ENCODE results near the gene PCID2. TPM values are rescaled to one million over a fixed set of nuclear protein-coding genes. Genes with fewer than 3 reads are reported as not detected.

The PCID2 gene
- total RNA-seq, 6 donors from 2014 or later: 30.7 to 62.5 (median 37.1) TPM

DNA sequence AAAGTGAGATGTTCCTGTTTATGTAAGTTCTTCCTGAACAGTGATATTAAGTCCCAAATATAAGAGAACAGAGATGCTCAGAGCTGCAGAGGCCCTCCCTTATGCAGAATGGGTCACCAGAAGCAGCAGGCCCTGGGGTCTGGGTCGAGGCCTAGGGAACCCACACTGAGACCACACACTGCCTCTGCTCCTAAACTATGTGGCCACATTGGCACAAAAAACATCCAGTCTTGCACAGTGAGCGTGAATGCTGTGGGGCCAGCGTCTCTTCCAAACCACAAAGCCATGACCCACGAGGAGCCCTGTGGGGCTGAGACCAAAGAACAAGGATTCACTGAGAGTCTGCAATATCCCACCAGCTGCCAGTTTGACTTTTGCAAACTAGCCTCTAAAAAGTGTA is 26.4 kb downstream of the PCID2 start:
- Histone ChIP-seq H3K27ac (no peak overlapping the region), H3K36me3 (peaks cover 19 to 74% (median 61%) of the 10 kb centered on the region in 4 donors), H3K9me3 (no peaks in the 10 kb centered on the region), H3K4me1 (peaks cover 0 to 9% (median 0%) of the 10 kb centered on the region in 4 donors), H3K4me3 (no peak overlapping the region), H3K27me3 (no peaks in the 10 kb centered on the region)
- ATAC-seq (ENCODE audit: low FRiP score in 2 of 2): no peak
- WGBS, 2 donors: 84 to 97% methylated on average over 4 of the region's 4 CpGs
- no peak for DNase-seq
- TF ChIP-seq POLR2AphosphoS5 (IDR thresholded peaks at IDR 0.05) (no peak), EP300 (IDR thresholded peaks at IDR 0.05) (no peak), POLR2A (IDR thresholded peaks at IDR 0.05) (no peak)
- TF ChIP-seq, protein P1, sequence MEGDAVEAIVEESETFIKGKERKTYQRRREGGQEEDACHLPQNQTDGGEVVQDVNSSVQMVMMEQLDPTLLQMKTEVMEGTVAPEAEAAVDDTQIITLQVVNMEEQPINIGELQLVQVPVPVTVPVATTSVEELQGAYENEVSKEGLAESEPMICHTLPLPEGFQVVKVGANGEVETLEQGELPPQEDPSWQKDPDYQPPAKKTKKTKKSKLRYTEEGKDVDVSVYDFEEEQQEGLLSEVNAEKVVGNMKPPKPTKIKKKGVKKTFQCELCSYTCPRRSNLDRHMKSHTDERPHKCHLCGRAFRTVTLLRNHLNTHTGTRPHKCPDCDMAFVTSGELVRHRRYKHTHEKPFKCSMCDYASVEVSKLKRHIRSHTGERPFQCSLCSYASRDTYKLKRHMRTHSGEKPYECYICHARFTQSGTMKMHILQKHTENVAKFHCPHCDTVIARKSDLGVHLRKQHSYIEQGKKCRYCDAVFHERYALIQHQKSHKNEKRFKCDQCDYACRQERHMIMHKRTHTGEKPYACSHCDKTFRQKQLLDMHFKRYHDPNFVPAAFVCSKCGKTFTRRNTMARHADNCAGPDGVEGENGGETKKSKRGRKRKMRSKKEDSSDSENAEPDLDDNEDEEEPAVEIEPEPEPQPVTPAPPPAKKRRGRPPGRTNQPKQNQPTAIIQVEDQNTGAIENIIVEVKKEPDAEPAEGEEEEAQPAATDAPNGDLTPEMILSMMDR (IDR thresholded peaks at IDR 0.05): no peak

DNA sequence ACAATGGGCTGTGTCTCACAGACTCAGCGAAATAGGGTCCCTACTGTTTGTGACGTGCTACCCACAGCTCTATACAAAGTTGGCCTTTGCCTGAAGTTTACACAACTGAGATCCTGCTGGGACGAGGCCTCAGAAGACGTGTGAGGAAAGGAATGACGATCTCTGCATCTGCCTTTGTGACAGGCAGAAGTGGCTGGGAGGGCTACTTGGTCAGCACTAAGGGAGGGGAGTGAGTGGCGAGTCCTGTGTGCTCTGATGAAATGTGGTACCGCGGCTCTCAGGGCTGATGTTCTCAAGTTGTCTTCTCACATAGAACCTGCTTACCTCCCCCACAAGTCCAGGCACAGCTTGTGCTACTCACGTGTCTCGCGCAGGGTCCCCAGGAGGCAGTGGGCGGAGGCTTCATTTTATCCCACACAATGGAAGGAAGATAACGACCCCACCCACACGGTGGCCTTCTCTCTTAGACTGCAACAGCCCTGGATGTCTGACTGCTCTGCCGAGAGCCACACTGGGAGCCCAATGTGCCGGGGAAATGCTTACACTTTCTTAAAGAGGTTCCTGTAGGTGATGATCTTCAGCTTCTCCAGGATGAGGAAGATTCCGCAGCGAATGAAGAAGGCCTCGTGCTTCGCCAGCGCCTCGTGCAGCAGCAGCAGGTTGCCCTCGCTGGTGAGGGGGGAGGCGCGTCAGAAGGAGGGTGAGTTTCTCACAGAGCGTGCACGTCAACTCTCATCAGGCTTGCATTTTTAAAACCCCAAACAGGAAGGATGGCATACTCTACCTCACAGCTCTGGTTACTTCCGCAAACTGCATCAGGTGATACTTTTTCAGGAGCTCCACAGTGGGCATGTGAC is 28.9 kb downstream of the PCID2 start:
- Histone ChIP-seq H3K36me3 (peaks cover 26 to 88% (median 75%) of the 10 kb centered on the region in 4 donors), H3K27ac (peak overlapping the region in 3 of 4 donors; percentile 2 to 45 (median 43)), H3K4me3 (no peak overlapping the region), H3K4me1 (peaks cover 0 to 9% (median 0%) of the 10 kb centered on the region in 4 donors), H3K27me3 (no peaks in the 10 kb centered on the region), H3K9me3 (no peaks in the 10 kb centered on the region)
- WGBS, 2 donors: 79 to 83% methylated on average over 20 to 28 of the region's 28 CpGs
- ATAC-seq (ENCODE audit: low FRiP score in 2 of 2) (no peak), DNase-seq (no peak)
- TF ChIP-seq POLR2AphosphoS5 (IDR thresholded peaks at IDR 0.05) (no peak), POLR2A (IDR thresholded peaks at IDR 0.05) (no peak), EP300 (IDR thresholded peaks at IDR 0.05) (no peak)
- TF ChIP-seq, protein P1 (IDR thresholded peaks at IDR 0.05): no peak

DNA sequence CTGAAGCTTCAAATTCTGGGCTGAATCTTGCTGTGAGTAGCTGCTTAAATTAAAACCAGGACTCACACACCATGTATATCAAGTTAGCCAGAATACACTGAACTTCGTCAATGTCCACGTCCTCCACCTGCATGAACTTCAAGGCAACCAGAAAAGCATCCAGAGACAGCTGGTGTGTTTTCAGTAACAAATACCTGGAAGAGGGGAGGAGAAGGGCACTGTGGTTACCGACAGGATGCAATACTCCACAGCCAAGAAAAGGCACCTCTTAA is 29.6 kb downstream of the PCID2 start:
- ATAC-seq (ENCODE audit: low FRiP score in 2 of 2): no peak
- no peak for DNase-seq
- 76 to 83% methylated on average over 3 of the region's 3 CpGs for whole genome bisulfite sequencing, 2 donors
- TF ChIP-seq EP300 (IDR thresholded peaks at IDR 0.05): no peak
- no peak for TF ChIP-seq POLR2AphosphoS5 (IDR thresholded peaks at IDR 0.05)
- no peak for TF ChIP-seq POLR2A (IDR thresholded peaks at IDR 0.05)
- TF ChIP-seq, protein P1 (IDR thresholded peaks at IDR 0.05): no peak
- Histone ChIP-seq H3K27me3 (no peaks in the 10 kb centered on the region), H3K27ac (peak overlapping the region in 3 of 4 donors; percentile 25 to 45 (median 43)), H3K36me3 (peaks cover 26 to 83% (median 71%) of the 10 kb centered on the region in 4 donors), H3K9me3 (no peaks in the 10 kb centered on the region), H3K4me1 (peaks cover 0 to 9% (median 0%) of the 10 kb centered on the region in 4 donors), H3K4me3 (no peak overlapping the region)

DNA sequence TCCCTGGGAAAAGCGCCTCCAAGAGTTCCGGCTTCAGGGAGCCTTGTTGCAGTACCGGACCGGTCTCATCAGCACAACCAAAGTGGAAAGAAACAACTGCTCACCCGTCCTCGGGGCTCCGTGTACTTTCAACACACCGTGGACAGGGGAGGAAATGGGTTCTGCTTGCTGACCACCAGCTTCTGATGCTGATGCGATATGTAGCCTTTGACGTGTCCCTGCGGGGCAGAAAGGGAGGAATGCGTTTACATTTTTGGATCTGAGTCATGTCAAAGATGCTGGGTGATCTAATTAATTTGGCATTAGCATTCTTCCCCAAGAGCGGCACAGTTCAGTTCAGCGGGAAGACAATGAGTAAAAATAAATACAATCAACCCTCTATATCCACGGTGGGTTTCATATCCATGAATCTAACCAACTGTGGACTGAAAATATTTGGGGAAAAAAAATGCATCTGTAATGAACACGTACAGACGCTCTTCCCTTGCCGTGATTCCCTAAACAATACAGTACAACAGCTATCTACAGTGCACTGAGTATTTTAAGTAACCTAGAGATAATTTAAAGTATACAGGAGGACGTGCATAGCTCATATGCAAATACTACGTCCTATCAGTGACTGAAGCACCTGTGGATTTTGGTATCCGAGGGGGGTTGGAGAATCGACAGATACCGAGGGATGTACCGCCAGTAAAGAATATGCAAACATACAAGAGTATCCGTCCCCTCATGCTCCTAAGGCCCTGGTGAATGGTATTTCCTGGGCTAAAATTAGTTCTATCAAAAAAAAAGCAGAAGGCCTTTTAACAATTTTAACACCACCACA is 30.2 kb downstream of the PCID2 start:
- Histone ChIP-seq H3K4me1 (peaks cover 0 to 9% (median 0%) of the 10 kb centered on the region in 4 donors), H3K9me3 (no peaks in the 10 kb centered on the region), H3K36me3 (peaks cover 26 to 78% (median 65%) of the 10 kb centered on the region in 4 donors), H3K4me3 (no peak overlapping the region), H3K27ac (no peak overlapping the region), H3K27me3 (no peaks in the 10 kb centered on the region)
- ATAC-seq (ENCODE audit: low FRiP score in 2 of 2): no peak
- TF ChIP-seq POLR2AphosphoS5 (IDR thresholded peaks at IDR 0.05) (no peak), EP300 (IDR thresholded peaks at IDR 0.05) (no peak), POLR2A (IDR thresholded peaks at IDR 0.05) (no peak)
- TF ChIP-seq, protein P1 (IDR thresholded peaks at IDR 0.05): no peak
- no peak for DNase-seq
- 85 to 88% methylated on average over 25 of the region's 25 CpGs for WGBS, 2 donors
